Stimulated activated CD4-positive, alpha-beta T cell treated with anti-CD3 and anti-CD28 coated beads, Interleukin-12 subunit alpha, Interleukin-12 subunit beta, amount 100 ng/mL, for 48 hours (primary cell): ENCODE data around the gene PLAAT4.
A peak's percentile ranks its signal among the peaks of the same experiment; 100 is the strongest.
"Not testable (repeated sequence)": the region's sequence is repeated elsewhere in the genome, so short reads cannot be mapped to it uniquely, and the experiment has no call there.

ENCODE experiments used
- DNase-seq, 3 donors: peaks; one replicate each; pipeline ENCODE4 v3.0.0-alpha.2; 2020; ENCODE audit warnings: low read depth in 2 of 3, low spot score in 1 of 3

Gene PLAAT4

DNA sequence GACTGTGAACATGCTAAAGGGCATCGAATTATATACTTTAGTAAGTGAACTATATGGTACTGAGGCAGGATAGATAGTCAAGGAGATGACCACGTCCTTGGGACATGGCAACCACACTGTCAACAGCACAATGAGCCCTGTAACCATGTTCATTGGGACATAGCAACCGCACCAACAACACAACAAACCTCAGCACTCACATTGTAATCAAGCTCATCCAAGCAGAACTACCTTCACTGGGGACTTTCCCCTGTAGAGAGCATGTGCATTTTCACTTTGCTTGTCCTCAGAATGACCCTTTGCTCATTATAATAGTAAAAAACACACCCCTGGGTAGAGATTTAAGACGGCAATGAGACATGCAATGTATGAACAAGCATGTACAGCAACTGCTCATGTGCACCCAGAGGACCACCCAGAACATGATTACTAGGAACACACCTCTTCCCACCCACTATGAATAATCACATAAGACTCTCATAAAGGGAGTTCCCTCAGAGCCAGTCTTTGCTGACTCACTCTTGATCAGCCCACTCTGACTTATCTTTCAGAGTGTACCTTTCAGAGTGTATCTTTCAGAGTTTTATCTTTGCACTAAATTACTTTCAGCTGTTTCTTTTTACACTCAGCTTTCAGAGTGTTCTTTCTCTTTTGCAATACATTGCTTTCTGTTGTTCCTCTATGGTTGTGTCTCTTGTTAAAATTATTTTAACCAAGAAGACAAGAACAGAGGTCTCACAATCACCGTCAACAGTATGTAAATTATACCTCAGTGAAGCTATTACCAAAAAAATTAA lies 30.6 kb downstream of the PLAAT4 start:
- DNase-seq, result peak in 1 of 3 donors; percentile 52

DNA sequence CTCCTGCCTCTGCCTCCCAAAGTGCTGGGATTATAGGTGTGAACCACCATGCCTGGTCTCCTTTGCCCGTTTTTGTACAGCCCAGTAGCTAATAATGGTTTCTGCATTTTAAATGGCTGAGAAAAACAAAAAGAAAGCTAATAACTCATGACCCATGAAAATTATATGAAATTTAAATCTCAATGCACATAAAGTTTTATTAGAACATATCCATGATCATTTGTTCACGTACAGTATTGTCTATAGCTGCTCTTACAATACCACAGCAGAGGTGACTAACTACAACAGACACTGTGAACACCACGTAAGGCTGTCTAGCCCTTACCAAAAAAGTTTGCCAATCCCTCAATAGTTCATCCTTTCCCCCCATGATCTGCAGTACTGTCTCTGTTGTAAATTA lies 33.0 kb downstream of the PLAAT4 start:
- no peak for DNase-seq

DNA sequence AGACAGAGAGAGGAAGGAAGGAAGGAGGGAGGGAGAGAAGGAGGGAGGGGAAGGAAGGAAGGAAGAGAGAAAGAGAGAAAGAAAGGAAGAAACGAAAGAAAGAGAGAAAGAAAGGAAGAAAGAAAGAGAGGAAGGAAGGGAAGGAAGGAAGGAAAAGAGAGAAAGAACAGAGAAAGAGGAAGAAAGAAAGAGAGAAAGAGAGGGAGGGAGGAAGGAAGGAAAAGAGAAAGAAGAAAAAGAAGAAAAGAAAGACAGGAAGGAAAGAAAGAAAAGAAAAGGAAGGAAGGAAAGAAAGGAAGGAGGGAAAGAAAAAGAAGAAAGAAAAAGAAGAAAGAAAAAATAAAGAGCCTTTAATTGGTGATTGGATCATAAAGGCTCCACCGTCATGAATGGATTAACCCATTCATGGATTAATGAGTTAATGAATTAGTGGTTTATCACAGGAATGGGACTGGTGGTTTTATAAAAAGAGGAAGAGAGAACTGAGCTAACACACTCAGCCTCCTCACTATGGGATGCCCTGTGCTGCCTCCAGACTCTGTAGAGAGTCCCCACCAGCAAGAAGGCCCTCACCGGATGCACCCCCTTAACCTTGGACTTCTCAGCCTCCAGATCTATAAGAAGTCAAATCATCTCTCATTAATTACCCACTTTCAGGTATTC lies 35.5 kb downstream of the PLAAT4 start:
- no peak for DNase-seq

DNA sequence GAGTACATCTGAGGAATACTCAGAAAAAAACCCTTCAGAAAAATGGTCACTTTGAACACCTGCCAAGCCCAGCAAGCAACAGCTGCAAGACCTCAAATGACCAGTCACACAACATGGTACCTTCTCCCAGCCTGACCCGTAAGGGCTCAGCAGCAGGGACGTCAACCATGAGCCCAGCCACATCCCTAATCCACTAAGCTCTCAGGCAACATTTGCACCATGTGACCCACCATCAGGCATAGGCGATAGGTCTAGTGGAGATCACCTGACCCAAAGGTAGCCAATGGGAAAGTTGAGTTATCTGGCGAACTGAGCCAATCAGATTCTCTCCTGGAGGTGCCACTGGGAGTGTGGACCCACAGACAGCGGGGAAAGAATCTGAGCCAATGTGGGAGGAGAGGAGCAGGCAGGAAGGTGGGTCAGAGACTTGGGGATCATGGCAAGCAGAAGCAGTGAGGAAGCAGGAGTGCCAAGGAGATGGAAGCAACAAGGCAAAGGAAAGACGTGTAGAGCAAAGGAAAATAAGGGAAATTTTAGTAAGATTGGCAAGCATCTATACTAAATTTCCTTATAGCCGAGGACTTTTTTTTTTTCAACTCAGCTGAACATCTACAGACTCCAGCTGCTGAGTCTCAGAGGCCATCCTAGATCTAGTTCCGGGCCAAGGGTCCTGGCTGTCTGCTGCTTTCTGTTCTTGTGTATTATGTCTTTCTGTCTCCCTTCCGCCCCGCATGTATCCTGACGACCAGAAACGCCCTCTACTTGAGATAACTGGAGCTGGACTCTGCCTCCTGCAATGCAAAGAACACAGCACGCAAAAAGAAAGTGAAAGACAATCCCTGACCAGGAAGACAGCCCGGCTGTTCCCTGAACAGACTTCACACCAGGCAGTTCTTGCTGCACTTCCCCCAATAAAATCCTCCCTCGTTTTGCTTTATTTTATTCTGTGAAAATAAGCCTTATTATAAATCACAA lies 37.6 kb downstream of the PLAAT4 start:
- no peak for DNase-seq

DNA sequence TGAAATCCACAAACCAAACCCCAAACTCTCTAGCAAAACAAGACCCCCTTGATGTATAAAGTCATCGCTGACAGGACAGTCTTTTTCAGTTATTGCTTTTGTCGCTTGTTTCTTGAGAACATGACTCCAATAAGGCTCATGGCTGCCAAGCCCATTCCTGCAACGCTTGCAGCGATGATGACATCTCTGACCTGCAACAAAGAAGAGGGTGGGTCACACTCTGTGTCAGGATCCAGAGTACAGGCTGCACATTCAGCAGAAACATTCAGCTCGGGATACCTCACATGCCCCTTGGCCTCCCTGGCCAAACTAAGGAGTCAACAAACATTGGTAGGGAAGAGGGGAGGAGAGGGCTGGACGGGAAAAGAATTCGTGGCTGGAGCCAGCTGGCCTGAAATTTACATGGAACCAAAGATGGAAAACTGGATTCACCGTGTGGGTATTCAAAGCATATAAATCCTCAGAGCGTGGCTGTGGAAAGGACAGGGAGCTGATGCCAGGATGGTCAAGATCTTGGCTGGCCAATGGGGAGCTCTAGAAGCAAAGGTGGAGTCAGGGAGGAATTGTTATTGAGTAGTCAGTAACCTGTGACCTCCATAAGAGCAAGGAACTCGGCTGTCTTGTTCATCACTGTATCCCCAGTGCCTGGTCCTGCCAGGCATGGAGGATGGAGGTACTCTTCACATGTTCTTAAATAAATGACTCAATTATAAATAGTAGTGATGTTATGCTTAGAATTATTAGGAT lies 38.4 kb downstream of the PLAAT4 start:
- no peak for DNase-seq

DNA sequence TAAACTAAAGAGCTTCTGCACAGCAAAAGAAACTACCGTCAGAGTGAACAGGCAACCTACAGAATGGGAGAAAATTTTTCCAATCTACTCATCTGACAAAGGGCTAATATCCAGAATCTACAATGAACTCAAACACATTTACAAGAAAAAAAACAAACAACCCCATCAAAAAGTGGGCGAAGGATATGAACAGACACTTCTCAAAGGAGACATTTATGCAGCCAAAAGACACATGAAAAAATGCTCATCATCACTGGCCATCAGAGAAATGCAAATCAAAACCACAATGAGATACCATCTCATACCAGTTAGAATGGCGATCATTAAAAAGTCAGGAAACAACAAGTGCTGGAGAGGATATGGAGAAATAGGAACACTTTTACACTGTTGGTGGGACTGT lies 42.3 kb downstream of the PLAAT4 start:
- DNase-seq, result not testable (repeated sequence)

DNA sequence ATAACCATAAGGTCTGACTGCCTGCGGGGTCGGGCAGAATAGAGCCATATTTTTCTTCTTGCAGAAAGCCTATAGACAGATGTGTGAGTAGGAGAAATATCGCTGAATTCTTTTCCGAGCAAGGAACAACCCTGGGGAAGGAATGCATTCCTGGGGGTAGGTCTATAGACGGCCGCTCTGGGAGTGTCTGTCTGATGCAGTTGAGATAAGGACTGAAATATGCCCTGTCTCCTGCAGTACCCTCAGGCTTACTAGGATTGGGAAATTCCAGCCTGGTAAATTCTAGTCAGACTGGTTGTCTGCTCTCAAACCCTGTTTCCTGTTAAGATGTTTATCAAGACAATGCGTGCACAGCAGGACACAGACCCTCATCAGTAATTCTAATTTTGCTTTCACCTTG lies 44.6 kb downstream of the PLAAT4 start:
- not testable (repeated sequence) for DNase-seq

DNA sequence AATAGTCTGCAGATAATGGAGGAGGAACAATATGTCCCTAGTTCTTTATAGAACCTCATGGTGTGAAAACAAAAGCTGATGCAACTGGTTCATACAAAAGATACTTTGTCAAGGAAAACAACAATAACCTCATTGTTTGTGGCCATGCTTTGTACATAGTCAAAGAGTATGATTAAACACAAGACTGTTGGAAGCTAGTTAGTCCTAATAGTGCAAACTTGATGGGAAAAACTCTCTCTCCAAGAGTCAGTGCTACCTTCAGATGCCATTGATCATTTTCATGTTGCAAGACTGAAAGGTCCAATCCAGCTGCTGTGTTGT lies 46.7 kb downstream of the PLAAT4 start:
- no peak for DNase-seq

DNA sequence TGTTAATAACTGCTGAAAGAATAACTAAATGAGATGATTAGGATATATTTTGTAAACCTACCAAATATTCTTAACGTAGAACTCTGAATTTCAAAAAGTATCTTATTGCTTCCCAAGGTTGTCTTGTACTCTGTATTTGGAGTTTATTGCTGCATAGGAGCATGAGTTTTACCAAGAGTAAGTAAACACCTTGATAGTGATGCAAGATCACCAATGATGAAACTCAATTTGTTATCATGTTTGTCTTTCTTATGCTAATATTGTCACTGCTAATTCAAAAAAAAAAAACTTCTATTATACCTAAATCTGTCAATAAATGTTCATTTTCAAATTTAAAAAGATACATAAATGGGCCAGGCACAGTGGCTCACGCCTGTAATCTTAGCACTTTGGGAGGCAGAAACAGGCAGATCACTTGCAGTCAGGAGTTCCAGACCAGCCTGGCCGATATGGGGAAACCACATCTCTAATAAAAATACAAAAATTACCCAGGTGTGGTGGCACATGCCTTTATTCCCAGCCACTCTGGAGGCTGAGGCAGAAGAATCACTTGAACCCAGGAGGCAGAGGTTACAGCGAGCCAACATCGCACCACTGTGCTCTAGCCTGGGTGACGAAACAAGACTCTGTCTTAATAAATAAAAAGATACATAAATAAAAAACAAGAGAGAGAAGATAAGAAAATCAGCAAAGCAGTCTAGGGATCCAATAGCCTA lies 50.0 kb downstream of the PLAAT4 start:
- no peak for DNase-seq

DNA sequence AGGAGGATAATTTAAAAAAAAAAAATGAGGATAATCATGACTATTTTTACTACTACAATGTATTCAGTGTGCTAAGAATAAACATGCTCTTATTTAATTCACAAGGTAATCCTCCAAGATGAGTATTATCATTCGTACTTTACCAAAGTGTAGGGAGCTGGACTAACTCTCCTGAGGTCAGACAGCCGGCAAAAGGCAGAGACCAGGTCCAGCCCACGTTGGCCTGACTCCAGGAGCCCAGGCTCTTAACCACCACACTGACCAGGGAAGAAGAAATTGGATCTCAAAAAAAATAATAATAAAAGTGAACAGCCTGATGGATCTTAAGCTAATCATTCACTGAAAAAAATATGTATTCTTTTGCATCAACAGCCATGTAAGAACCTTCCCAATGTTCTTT lies 52.4 kb downstream of the PLAAT4 start:
- DNase-seq, result no peak

DNA sequence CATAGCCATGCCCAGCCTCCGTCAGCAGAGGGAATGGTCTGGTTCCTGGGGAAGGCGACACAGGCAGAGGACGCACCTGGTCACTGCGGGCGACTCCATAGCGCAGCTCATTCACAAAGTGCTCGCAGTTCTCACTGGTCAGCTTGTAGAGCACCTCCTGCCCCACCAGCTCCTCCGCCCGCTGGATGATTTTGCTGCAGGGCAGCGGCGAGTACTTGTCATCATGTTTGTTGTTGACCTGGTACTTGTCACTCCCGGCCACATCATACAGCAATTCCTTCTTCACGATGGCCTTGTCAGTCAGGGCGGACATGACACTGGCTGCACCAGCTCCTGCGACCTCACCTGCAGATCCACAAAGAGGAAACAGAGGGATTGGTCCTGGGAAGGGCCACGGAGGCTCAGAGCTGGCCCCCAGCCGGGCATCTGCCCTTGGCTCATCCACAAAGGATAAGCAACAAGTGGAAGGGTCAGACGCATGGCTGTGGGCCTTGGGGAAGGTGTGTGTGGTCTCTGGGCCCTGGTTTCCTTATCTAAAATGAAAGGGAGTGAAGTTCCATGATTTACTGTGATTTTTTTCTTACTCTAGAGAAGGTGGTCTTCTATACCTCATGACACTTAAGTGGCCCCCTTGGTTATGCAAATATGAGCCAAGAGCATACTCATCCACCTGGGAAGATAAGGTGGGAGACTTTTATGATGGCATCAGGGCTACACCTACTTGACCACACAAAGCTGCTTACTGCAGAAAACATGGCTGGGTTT lies 53.6 kb downstream of the PLAAT4 start:
- no peak for DNase-seq

DNA sequence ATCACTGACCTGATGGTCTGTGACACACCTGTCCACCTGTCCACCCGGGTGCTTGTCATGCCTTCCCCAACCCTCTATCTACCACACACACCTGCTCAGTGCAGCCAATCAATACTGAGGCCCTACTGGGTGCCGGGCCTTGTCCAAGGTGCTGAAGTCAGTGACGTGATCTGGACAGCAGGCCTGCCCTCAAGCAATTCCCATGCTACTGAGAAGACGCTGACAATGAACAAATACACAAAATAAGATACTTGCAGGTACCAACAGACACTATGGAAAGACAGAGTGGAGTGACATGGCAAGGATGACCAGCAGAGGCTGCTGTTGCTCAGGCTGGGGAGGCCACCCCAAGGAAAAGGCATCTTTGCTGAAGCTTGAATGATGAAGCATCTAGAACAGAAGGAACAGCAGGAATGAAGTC lies 56.4 kb downstream of the PLAAT4 start:
- DNase-seq, result no peak

DNA sequence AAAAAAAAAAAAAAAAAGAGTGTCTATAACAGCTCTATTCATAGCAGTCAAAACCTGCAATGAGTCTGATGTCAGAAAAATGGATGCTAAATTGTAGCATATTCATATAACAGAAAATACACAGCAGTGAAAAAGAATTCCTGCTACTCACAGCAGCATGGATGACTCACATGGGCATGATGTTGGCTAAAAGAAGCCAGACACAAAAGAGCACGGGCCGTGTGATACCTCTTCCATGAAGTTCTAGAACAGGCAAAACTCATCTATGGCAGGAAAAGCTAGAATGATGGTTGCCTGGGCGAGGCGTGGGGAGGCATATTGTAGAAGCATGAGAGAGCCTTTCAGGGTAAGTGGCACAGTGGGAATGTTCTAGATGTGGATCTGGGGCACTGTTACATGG lies 58.7 kb downstream of the PLAAT4 start:
- no peak for DNase-seq
